Measurements from ENCODE around the gene SLC9A3.

SLC9A3 gene

DNA sequence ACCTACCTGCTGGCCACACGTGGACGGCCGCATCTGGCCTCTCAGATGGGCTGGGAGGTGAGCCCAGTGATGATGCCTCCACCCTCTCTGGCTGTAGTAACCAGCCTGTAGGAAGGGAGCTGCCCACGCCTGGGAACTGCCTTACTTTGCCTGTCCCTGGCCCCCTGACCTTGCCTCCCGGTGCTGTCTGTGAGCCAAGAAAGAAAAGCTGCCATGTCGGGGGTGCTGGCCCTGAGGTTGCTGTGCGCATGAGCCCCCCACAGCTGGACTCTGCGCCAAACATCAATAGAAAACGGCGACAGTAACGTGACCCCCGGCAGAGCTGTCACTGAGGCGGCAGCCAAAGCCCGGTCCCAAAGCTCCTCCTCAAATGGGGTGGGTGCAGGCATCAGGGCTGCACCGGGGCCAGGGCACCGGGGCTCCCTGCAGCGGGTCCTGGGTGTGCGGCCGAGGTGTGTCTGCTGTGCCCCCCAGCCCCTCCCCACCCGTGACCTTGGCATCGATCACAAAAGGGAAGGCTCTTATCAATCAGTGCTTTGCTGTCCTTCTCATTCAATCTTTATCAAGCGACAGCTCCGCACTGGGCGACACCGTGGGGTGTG is 15.3 kb upstream of the SLC9A3 start:
- DNase-seq (ENCODE audit: low read depth in 1 of 2, low spot score in 1 of 2), result no peak

DNA sequence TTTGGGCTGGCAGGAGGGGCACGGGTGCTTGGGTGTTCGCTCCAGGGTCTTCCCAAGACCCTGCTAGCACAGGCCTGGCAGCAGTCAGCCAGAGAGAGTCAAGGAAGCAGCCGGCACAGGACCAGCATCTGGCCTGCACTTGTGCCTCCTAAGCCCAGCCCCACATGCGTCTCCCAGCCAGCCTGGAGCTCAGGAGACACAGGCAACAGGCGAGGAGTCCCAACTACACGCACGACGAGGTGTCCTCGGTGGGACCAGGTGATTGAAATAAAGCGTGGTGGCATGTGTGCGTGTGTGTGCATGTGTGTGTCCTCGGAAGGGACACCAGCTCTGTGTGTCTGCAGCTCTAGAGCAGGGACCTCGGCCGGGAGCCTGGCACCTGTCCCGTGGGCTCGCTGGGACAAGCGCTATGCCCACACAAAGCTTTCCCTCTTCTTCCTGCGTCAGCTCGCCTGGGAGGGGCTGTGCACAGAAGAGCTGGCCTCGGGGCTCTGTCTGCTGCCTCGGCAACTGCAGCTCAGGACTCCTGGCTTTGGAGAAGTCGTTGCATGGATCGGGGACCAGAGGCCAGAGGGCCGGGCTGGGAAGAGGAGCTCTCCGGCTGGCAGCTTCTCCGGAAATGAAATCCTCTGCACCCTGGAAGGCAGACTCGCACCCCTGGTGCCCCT is 14.7 kb upstream of the SLC9A3 start:
- no peak for DNase-seq (ENCODE audit: low read depth in 1 of 2, low spot score in 1 of 2)

DNA sequence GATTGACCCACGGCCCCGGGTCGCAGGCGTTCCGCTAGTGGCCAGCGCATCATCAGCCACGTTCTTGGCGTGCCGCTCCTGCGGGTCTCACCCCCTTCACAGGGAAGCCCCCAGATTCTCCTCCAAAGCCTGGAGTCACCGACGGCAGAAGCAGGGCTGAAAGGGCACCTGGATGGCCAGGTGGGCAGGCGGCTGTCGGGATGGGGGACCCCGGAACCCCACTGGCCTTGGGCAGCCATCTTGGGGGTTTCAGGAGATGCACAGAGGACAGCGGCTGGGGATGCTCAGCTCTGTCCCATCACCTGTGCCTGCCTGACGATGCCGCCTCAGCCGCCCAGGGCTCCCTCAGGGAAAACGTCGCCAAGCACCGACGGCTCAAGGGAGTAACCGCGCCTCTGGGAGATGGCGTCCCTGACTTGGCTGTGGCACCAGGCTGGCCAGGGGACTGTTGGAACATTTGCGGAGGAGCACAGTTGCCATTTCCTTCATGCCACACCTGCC is 14.1 kb upstream of the SLC9A3 start:
- DNase-seq (ENCODE audit: low read depth in 1 of 2, low spot score in 1 of 2), result no peak

DNA sequence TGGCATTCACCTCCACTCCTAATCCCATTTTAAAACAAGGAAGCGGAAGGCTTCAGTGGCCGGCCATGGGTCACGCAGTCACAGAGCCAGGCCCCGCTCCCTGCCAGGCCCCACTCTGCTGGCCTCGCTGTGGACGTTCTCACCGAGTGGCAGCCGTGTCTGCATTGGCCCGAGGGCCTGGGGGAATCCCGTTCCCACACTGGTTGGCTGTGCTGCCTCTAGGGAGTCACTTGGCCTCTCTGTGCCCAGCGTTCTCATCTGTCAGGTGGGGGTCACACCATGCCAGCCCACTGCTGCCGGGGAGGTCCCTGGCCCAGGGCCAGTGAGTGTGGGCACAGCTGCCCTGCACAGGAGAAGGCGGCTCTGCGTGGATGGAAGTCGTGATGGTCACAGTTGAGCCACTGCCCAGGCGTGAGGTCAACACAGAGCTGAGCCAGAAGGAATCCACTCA is 13.4 kb upstream of the SLC9A3 start:
- no peak for DNase-seq (ENCODE audit: low read depth in 1 of 2, low spot score in 1 of 2)

DNA sequence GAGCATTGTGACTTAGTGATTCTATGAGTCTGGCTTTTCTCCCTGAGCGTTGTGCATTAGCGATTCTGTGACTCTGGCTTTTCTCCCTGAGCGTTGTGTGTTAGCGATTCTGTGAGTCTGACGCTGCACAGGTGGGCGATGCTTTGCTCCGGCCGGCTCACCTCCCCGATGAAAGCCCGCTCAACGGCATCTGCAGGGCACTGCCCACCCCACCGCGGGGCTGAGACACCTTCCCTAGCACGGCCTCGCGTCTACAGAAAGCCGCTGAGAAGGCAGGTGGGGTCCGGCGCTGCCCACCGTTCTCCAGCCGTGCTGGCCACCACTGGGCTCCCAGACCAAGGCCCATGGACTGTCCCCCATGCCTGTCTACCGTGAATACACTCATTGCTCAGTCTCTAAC is 12.8 kb upstream of the SLC9A3 start:
- DNase-seq (ENCODE audit: low read depth in 1 of 2, low spot score in 1 of 2), result no peak

DNA sequence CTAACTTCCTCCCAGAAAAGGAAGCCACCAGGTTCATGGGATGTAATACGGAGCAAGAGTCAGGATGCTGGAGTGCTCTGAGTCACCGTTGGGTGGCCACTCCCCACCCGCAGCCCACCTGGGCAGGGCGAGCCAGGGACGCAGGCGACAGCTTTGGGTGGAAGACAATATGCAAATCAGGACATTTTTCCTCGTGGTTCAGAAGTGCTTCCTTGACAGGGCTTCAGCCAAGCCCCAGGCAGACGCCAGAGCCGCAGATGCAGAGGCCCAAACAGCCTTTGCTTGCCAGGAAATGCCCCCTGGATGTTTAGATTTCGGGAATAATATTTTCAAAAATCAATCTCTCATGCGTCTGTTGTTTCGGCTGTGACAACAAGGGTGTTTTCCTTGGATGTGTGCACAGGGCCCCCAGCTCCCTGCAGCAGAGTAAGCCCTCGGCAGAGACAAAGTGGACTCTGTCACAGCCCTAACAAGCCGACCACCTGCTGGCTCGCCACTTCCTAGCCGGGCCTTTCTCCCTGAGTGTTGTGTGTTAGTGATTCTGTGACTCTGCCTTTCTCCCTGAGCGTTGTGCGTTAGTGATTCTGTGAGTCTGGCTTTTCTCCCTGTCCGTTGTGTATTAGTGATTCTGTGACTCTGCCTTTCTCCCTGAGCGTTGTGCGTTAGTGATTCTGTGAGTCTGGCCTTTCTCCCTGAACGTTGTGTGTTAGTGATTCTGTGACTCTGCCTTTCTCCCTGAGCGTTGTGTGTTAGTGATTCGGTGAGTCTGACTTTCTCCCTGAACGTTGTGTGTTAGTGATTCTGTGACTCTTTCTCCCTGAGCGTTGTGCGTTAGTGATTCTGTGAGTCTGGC is 11.8 kb upstream of the SLC9A3 start:
- DNase-seq (ENCODE audit: low read depth in 1 of 2, low spot score in 1 of 2), result no peak

DNA sequence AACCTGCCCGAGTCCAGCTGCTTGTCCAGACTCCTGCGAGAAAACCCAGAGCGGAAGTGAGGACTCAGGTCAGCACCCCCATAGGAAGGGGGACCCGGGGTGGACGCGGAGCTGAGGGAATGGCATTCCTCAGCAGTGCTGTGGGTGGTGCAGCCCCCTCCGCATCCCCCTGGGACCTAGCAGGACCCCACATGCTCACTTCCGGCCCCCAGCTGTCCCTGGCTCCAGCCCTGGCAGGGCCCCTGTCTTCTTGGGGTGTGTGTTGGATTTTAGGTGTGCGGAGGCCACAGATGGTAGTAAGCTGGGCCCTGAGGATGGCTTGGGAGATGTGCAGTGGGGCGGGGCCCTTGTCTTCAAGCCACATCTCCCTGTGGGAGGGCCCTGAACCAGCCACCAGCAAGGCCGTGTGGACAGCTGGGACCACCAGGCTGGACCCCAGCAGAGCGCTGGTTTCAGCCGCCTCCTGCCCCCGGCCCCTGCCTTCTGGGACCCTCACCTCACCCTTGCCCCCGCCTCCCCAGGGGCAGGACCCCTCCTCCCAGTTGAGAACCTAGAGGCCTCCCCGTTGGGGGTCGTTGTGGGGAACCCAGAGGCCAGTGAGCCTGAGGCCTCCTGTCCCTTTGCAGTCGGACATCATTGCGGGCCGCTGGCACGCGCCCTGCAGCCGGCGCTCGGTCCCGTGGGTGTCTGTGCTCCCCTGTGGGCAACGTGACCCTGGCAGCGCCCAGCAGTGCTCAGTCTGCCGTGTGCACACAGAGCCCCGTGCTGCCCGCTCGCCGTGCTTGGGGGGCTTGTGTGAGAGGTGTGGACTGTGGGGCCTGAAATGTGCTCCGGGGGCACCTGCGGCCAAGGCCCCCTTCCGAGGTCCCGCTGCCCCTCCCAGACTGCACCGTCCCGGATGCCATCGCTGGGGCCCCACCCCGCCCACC is 10.8 kb upstream of the SLC9A3 start:
- no peak for DNase-seq (ENCODE audit: low read depth in 1 of 2, low spot score in 1 of 2)

DNA sequence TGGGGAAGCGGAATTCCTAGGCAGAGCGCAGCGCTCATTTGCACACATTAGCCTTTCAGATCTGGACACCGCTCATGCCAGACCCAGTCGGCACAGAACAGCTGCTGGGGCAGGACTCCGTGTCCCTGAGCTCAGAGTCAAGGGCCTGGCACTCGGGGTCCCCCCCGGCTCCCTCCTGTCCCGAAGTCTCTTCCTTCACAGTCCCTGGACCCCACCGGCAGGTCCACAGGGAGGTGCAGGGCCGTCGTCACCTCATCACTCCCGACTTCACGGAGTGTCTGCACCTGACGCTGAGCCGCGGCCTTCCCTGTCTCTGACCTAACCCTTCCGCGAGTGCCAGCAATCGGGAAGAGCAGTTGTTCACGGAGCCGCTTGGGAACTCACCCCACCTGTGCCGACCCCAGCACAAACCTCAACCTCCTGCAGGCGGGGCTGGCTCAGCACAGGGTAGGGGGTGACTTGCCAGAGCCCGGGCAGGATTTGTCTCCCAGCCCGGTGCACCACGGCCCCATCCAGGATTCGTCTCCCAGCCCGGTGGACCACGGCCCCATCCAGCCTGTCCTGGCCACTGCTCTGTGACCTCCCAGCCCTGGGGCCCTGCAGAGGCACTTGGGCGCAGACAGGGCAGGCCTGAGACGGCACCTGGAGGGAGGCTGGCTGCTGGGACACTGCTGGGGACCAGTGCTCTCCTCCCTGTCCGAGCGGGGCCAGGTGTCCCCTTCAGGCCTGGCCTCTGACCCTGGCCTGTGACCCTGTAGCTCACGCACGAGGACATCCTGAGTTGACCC is 9.9 kb upstream of the SLC9A3 start:
- no peak for DNase-seq (ENCODE audit: low read depth in 1 of 2, low spot score in 1 of 2)

DNA sequence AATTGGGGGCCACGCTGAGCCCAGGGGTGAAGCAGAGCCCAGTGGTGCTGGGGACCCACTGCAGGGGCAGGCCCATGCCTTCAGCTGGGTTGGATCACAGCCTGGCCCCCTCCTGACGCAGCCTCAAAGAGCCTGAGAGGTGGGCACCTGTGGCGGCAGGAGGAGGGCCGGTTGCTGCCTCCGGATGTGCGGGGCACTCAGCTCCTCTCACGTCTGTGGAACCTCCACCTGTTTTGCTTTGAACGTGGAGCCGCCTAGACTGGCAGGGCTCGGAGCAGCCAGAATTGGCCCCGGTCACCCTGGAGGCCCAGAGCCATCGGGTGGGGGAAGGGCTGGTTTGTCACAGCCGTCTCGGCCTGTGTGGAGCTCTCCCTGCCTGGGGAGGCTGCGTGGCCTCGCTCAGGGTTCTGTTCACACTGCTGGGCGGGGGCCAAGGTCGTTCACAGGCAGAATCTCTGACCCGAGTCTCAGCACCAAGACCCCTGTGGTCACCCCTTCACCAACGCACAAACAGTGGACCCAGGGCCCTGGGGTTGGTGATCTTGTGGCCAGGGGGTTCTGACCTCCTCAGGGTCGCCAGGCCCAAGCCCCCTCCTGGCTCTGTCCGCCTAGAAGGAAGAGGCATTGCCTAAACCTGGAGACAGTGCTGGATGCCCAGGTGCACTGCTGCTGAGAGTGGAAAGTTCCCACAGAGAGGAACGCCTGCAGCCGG is 9.2 kb upstream of the SLC9A3 start:
- DNase-seq (ENCODE audit: low read depth in 1 of 2, low spot score in 1 of 2), result no peak

DNA sequence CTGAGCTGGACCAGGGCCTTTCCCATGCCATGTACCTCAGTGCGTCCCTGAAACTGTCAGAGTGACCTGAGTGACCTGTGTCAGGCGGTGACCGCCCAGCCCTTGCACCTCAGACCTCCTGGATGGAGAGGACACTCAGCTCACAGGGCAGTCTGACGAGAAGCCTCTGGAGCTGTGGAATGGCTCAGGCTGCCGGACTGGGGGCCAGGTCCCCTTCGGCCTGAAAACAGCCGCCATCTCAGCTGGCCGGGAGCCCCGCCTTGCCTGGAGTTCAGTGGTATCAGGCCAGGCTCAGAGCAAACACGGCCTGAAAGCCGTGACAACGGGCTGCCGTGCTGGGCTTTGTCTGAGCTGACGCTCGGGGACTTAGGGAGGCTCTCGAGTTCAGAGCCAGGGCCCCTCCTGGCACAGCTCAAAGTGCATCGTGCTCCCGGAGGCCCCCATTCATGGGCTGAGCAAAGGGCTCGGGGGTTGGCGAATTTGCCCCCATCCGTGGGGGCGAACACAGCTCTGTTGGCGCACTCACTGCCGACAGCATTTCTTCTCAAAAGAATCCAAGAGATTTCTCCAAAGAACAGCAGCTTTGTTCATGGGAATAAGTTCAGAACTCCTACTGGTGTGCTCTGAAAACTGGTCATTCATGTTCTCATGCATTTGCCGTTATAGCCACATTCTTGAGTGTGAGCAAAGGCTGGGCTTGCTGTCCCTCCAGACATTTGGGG is 8.4 kb upstream of the SLC9A3 start:
- no peak for DNase-seq (ENCODE audit: low read depth in 1 of 2, low spot score in 1 of 2)

DNA sequence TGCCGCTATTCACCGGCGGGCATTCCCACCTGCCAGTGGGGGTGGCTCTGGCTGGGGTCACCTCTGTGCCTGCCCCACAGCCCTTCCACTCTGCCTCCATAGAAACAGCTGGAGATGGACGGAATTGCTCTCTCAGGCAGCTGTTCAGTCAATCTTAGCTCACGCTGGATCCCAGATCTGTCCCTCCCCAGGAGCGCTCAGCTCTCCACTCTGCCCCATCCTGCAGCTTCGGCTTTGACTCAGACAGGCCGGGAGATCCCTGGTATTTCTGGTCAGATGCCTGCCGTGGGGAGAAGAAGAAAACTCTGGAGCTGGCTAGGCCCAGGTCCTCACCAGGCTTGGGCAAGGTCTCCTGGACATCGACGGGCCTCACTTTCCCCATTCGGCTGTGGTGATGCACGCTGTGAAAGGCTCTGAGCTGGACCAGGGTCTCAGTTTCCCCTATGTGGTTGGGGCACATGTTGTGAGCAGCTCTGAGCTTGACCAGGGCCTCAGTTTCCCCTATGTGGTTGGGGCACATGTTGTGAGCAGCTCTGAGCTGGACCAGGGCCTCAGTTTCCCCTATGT is 7.6 kb upstream of the SLC9A3 start:
- DNase-seq (ENCODE audit: low read depth in 1 of 2, low spot score in 1 of 2), result no peak

DNA sequence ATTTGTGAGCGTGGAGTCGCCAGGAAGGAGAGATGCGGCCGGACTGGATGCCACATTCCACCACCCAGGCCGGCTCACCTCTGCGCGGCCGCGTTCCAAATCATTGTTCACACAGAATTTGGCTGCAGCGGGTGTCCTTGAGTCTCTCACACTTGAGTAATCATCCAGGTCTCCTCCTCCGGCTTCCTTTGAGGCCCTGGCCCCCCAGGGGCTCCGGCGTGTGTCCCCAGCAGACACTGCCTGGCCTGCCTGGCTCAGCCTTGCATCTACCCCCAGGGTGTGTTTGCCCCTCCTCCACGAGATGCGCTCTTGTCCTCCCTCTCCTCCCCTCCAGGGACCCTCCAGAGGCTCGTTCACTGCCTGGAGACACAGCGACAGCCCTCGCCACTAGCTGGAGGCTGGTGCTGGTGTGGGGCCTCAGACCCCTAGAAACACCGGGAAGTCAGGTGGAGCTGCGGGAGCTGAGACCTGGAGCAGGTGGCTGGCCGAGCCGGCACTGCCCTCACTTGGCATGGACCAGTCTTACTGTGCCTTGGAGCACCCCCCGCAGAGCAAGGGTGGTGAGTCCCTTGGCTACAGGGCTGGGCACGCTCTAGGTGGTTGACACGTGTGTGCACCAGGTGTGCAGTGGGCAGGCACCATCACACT is 7.0 kb upstream of the SLC9A3 start:
- no peak for DNase-seq (ENCODE audit: low read depth in 1 of 2, low spot score in 1 of 2)

DNA sequence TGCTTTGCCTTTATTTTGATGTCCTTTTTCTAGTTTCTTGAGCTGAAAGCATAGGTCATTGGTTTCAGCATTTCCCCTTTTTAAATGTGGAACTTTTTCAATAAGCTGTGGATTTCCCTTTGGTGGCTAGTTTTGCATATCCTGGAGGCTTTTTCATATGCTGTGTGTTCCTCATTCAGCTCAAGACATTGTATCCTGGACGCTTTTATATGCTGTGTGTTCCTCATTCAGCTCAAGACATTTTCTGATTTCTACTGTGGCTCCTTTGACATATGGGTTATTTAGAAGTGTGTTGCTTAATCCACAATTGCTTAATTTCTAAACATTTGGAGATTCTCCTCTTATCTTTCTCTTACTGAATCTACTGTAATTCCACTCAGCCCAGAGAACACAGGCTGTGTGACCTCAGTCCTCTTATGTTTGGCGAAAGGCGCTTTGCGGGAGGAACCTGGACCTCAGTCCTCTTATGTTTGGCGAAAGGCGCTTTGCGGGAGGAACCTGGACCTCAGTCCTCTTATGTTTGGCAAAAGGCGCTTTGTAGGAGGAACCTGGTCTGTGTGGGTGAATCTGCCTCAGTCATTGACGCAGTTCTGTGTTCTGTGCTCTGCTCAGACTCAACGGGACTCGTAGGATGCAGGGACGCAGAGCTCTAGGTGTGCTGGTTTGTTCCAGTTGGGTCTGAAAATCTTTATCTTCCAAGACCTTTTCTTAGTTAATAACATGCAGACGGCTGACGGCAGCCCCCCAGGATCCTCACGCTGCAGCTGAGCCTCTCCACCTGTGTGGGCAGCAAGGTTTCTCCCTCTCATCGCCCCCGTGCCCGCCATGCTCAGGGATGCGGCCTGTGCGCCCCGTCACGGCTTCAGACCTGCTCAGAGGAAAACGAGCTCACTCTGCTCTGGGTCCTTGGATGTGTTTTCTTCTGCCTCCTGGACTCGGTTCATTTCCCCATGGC is 6.0 kb upstream of the SLC9A3 start:
- no peak for DNase-seq (ENCODE audit: low read depth in 1 of 2, low spot score in 1 of 2)

DNA sequence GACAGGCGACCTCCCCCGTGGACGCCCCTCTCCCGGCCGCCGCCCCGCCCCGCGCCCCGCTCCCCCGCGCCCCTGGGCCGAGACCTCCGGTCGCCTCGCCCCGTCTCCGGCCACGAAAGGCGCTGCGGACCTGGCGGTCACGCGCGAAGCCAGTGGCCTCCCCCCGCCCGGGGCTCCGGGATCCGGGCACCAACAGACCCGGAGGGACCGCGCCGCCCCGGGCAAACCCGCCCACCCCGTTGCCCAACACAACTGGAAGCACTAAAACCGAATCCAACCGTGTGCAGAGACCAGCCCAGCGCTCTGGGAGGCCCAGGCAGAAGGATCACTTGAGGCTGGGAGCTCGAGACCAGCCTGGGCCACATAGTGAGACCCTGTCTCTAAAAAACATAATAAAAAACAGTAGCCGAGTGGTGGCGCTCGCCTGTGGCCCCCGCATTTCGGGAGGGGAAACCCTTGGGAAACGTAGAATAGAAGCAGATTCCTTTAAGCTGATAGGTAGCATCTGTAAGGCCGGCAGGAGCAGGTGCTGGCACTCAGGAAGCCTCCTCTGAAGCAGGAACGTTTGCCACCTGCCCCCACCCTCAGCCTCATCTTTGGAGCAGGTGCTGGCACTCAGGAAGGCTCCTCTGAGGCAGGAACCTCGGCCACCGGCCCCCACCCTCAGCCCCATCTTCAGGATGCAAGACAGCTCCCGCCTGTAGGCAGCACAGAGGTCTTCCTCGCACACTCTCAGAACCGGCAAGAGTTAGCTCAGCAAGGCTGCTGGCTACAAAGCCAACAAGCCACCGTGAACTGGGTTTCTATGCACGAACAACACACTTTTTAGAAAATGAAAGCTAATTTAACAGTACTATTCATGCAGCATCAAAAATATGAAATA is 4.6 kb upstream of the SLC9A3 start:
- no peak for DNase-seq (ENCODE audit: low read depth in 1 of 2, low spot score in 1 of 2)

DNA sequence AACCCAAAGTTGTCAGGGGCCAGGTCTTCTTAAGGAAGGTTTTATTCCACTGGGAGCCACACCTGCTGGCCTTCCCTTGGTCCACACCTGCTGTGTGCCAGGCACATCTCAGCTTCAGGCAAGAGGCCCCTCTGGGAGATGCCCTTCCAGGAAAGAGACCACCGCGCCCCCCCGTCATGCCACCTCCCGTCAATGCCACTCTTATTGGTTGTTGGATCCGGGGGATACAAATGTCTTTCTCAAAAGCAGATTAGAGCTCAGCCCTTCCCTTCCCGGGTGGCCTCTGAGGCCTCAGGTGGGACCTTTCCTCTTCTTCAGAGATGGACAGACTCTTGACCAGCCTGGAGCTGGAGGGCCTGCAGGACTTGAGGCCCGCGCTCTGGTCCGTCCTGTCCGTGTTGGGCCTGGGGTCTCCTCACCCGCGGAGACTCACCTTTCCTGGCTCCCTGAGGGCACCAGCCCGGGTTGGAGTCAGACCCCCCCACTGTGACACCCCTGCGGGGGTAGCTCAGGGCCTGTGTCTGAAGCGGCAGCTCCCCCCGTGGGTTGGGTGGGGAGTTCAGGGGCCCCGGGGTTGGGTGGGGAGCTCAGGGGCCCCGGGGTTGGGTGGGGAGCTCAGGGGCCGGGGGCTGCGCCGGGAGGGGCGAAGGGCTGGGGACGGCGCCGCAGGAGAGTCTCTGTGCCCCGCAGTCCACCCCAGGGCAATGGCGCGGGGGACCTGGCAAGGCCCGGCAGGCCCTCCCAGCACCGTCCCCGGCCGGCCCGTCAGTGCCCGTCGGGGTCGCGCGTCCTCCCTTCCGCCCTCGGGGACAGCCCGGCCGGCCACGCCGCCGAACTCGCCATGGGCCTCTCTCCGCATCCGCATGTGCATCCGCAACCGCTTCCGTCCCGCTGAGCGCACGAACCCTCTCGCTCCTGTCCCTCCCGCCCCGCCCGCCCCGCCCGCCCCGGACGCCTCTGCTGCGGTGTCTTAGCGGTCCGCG is 3.7 kb upstream of the SLC9A3 start:
- no peak for DNase-seq (ENCODE audit: low read depth in 1 of 2, low spot score in 1 of 2)

Data from activated CD4-positive, alpha-beta T cell treated with anti-CD3 and anti-CD28 coated beads, Interleukin-2, amount 50 U/mL, for 24 hours (primary cell).